GM12873 (cell line): ENCODE results near the gene TFAP2D.

Source experiments
- CTCF ChIP-seq: IDR thresholded peaks from 2 replicates; pipeline ENCODE4 v1.5.1; 2012; ENCODE audit warnings: low read depth, mild to moderate bottlenecking, moderate library complexity, low read length, control low read depth; ENCODE audit not compliant: insufficient read depth; ENCODE audit errors: missing control alignments

TFAP2D gene

GRCh38 chr6:50819466-50819903 is 106.2 kb downstream of the TFAP2D start:
- TF ChIP-seq CTCF = no peak

- TF ChIP-seq CTCF = no peak
Measured at GRCh38 chr6:50819904-50820868, 106.9 kb downstream of the TFAP2D start.

GRCh38 chr6:50820869-50821264 is 107.5 kb downstream of the TFAP2D start:
- no peak for TF ChIP-seq CTCF

- TF ChIP-seq CTCF = no peak
Measured at GRCh38 chr6:50821441-50822077, 108.2 kb downstream of the TFAP2D start.

- TF ChIP-seq CTCF = no peak
Measured at GRCh38 chr6:50822078-50822476, 108.8 kb downstream of the TFAP2D start.
